Epithelial cell of esophagus (primary cell): Measurements from ENCODE around the gene MAPK8IP2.

Source experiments
- DNase-seq: peaks from one replicate; pipeline ENCODE4 v3.0.0; 2010; ENCODE audit warnings: low read depth
- H3K4me3 ChIP-seq: 2 replicates; pipeline ENCODE4 v1.5.1; 2011; ENCODE audit warnings: mild to moderate bottlenecking, low read length, control low read depth
- CTCF ChIP-seq: IDR thresholded peaks from 2 replicates; pipeline ENCODE4 v1.5.1; 2011; ENCODE audit warnings: low read depth, mild to moderate bottlenecking, low read length, control low read depth, inconsistent platforms; ENCODE audit not compliant: insufficient read depth; ENCODE audit errors: missing control alignments

MAPK8IP2 gene

GRCh38 chr22:50575426-50575941, 25.1 kb upstream of the MAPK8IP2 start:
- no peak overlapping the region for H3K4me3 ChIP-seq
- TF ChIP-seq CTCF = no peak
- DNase-seq = no peak

- peak; percentile 67 for DNase-seq
- H3K4me3 ChIP-seq = no peak overlapping the region
- TF ChIP-seq CTCF = peak; percentile 28
These were observed 24.5 kb upstream of the MAPK8IP2 start for GRCh38 chr22:50576070-50576469.

- no peak for DNase-seq
- TF ChIP-seq CTCF = no peak
- H3K4me3 ChIP-seq = no peak overlapping the region
These were observed 23.5 kb upstream of the MAPK8IP2 start for GRCh38 chr22:50576806-50577696.

GRCh38 chr22:50577697-50577986, 23.0 kb upstream of the MAPK8IP2 start:
- DNase-seq = no peak
- no peak overlapping the region for H3K4me3 ChIP-seq
- TF ChIP-seq CTCF = no peak

- H3K4me3 ChIP-seq = no peak within 1 kb of the TSS
- TF ChIP-seq CTCF = no peak
- DNase-seq = no peak
These were observed 22.4 kb upstream of the MAPK8IP2 start, which contains the start of gene CPT1B for GRCh38 chr22:50577987-50578775. Gene CPT1B, minus strand, starts transcription at chr22:50578427. Its CDS starts 512 bp downstream, at chr22:50577915.

- TF ChIP-seq CTCF = no peak
- no peak for DNase-seq
- no peak overlapping the region for H3K4me3 ChIP-seq
These were observed 21.8 kb upstream of the MAPK8IP2 start for GRCh38 chr22:50578776-50579310.
